ENCODE measurements around the gene E2F6. TPM values are rescaled to one million over a fixed set of nuclear protein-coding genes. Genes with fewer than 3 reads are reported as not detected.

The E2F6 gene
- total RNA-seq, 4 donors from 2014 or later = 6.3 to 10.2 (median 6.8) TPM

- Histone ChIP-seq H3K36me3 (no peaks in the 10 kb centered on the region), H3K4me3 (no peak overlapping the region), H3K9me3 (no peaks in the 10 kb centered on the region), H3K27me3 (no peaks in the 10 kb centered on the region), H3K4me1 (no peaks in the 10 kb centered on the region), H3K27ac (no peak overlapping the region)
- no peak for DNase-seq
- no peak for TF ChIP-seq CTCF (IDR thresholded peaks at IDR 0.05)
- no peak for TF ChIP-seq POLR2A (IDR thresholded peaks at IDR 0.05)
These were observed 7.9 kb upstream of the E2F6 start for GRCh38 chr2:11473659-11474433.

- peaks cover 0 to 25% (median 8%) of the 10 kb centered on the region in 4 donors for H3K4me1 ChIP-seq
- no peaks in the 10 kb centered on the region for H3K27me3 ChIP-seq
- H3K27ac ChIP-seq = no peak overlapping the region
- no peak for TF ChIP-seq CTCF (IDR thresholded peaks at IDR 0.05)
- TF ChIP-seq POLR2A (IDR thresholded peaks at IDR 0.05) = no peak
- H3K9me3 ChIP-seq = no peaks in the 10 kb centered on the region
- H3K4me3 ChIP-seq = no peak overlapping the region
- H3K36me3 ChIP-seq = no peaks in the 10 kb centered on the region
- DNase-seq = no peak
These were observed 1.8 kb upstream of the E2F6 start for GRCh38 chr2:11467749-11468148.

- peaks cover 0 to 25% (median 8%) of the 10 kb centered on the region in 4 donors for H3K4me1 ChIP-seq
- no peak for DNase-seq
- H3K27ac ChIP-seq = no peak overlapping the region
- H3K4me3 ChIP-seq = no peak overlapping the region
- H3K9me3 ChIP-seq = no peaks in the 10 kb centered on the region
- H3K27me3 ChIP-seq = no peaks in the 10 kb centered on the region
- TF ChIP-seq CTCF (IDR thresholded peaks at IDR 0.05) (no peak), POLR2A (IDR thresholded peaks at IDR 0.05) (no peak)
- no peaks in the 10 kb centered on the region for H3K36me3 ChIP-seq
These were observed 1.2 kb upstream of the E2F6 start for GRCh38 chr2:11467129-11467649.

- Histone ChIP-seq H3K4me1 (peaks cover 0 to 25% (median 8%) of the 10 kb centered on the region in 4 donors), H3K27me3 (no peaks in the 10 kb centered on the region), H3K4me3 (peak overlapping the region; percentile 64 to 77 (median 66)), H3K27ac (peak overlapping the region; percentile 84 to 89 (median 88)), H3K9me3 (no peaks in the 10 kb centered on the region), H3K36me3 (no peaks in the 10 kb centered on the region)
- TF ChIP-seq POLR2A (IDR thresholded peaks at IDR 0.05) (no peak), CTCF (IDR thresholded peaks at IDR 0.05) (no peak)
- DNase-seq = no peak
These were observed 557 bp upstream of the E2F6 start for GRCh38 chr2:11466307-11467128.

GRCh38 chr2:11465110-11465484, 864 bp downstream of the E2F6 start:
- Histone ChIP-seq H3K27ac (peak overlapping the region; percentile 84 to 89 (median 88)), H3K27me3 (no peaks in the 10 kb centered on the region), H3K4me3 (peak overlapping the region; percentile 64 to 77 (median 66)), H3K36me3 (no peaks in the 10 kb centered on the region), H3K9me3 (no peaks in the 10 kb centered on the region), H3K4me1 (peaks cover 0 to 25% (median 8%) of the 10 kb centered on the region in 4 donors)
- no peak for TF ChIP-seq CTCF (IDR thresholded peaks at IDR 0.05)
- no peak for TF ChIP-seq POLR2A (IDR thresholded peaks at IDR 0.05)
- DNase-seq = no peak
